VCaP (cell line): ENCODE measurements around the gene RAD51B.

ENCODE experiments used
- H3K27ac ChIP-seq: fragments of 450-650 bp; 2 replicates; pipeline ENCODE4 v1.5.1; 2017
- CTCF ChIP-seq: fragments of 450-650 bp; conservative IDR thresholded peaks from 2 replicates; pipeline ENCODE4 v1.5.1; 2017; ENCODE audit warnings: mild to moderate bottlenecking, moderate library complexity

RAD51B gene

GRCh38 chr14:67973436-67973835 lies 153.9 kb downstream of the RAD51B start:
- TF ChIP-seq CTCF, result no peak
- H3K27ac ChIP-seq, result no peak overlapping the region

- no peak for TF ChIP-seq CTCF
- H3K27ac ChIP-seq, result no peak overlapping the region
Measured at GRCh38 chr14:67975470-67975869, 155.9 kb downstream of the RAD51B start.

GRCh38 chr14:67977434-67978034 lies 158.0 kb downstream of the RAD51B start:
- TF ChIP-seq CTCF, result no peak
- no peak overlapping the region for H3K27ac ChIP-seq

GRCh38 chr14:67978749-67979148 lies 159.2 kb downstream of the RAD51B start:
- H3K27ac ChIP-seq, result no peak overlapping the region
- TF ChIP-seq CTCF, result no peak

- no peak for TF ChIP-seq CTCF
- H3K27ac ChIP-seq, result no peak overlapping the region
Measured at GRCh38 chr14:67982711-67983608, 163.4 kb downstream of the RAD51B start.

GRCh38 chr14:67984274-67984673 lies 164.7 kb downstream of the RAD51B start:
- no peak for TF ChIP-seq CTCF

GRCh38 chr14:67986131-67986841 lies 166.7 kb downstream of the RAD51B start:
- no peak for TF ChIP-seq CTCF
- H3K27ac ChIP-seq, result no peak overlapping the region

More at GRCh38 chr14:67984274-67984673, 164.7 kb downstream of the RAD51B start:
- no peak overlapping the region for H3K27ac ChIP-seq
